Measurements from ENCODE around the gene SULT1C4. TPM values are rescaled to one million over a fixed set of nuclear protein-coding genes. Genes with fewer than 3 reads are reported as not detected.
"Not testable (repeated sequence)": the region's sequence is repeated elsewhere in the genome, so short reads cannot be mapped to it uniquely, and the experiment has no call there.

Gene SULT1C4
- total RNA-seq, 1 donor from 2014 or later = 12.5 TPM

DNA sequence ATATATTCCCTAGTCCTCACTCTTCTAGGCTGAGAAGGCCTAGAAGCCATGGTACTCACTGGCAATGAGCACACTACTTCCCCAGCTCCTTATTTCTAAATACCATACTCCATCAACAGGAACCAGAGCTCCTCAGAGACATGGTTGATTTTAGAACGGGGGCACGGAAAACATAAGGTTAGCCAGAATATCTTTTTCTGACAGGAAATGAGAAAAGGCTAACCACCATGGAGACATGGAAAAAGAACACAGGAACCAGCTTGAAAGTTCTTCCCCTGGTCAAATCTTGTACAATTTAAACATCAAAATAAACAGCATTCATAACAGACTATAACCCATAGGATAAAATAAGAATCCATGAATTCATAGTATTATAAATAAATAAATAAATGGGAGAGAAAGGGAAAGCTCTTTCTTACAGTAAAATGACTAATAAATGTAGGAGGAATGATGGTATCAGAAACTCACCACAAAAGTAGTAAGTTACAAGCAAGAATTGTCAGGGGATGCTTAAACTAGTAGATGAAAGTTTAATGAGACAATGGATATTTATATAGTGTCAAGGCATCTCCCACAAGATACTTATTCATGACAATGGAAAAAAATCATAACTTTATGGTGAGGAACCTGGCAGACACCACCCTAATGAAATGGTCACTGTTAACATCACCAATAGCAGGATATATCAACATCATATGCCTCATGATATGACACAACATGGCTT is 50.7 kb downstream of the SULT1C4 start:
- no peak overlapping the region for H3K27ac ChIP-seq (ENCODE audit: low read depth, low read length)
- H3K36me3 ChIP-seq (ENCODE audit: control insufficient read depth in 3 of 3, insufficient read depth in 3 of 3, low read length in 3 of 3) = no peaks in the 10 kb centered on the region
- no peaks in the 10 kb centered on the region for H3K9me3 ChIP-seq (ENCODE audit: control insufficient read depth in 3 of 3, low read length in 3 of 3)
- H3K4me3 ChIP-seq (ENCODE audit: low read length in 3 of 3) = no peak overlapping the region
- H3K27me3 ChIP-seq (ENCODE audit: control insufficient read depth in 3 of 3, insufficient read depth in 3 of 3, low read length in 3 of 3) = no peaks in the 10 kb centered on the region
- no peak overlapping the region for H3K9ac ChIP-seq (ENCODE audit: low read depth in 1 of 3, low read length in 3 of 3)
- no peaks in the 10 kb centered on the region for H3K4me1 ChIP-seq (ENCODE audit: control insufficient read depth in 3 of 3, insufficient read depth in 3 of 3, low read length in 3 of 3)

DNA sequence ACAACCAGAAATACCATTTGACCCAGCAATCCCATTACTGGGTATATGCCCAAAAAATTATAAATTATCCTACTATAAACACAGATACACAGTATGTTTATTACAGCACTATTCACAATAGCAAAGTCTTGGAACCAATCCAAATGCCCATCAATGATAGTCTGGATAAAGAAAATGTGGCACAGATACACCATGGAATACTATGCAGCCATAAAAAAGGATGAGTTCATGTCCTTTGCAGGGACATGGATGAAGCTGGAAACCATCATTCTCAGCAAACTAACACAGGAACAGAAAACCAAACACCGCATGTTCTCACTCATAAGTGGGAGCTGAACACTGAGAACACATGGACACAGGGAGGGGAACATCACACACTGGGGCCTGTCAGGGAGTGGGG is 57.8 kb downstream of the SULT1C4 start:
- not testable (repeated sequence) for H3K27ac ChIP-seq (ENCODE audit: low read depth, low read length); H3K9me3 ChIP-seq (ENCODE audit: control insufficient read depth in 3 of 3, low read length in 3 of 3); H3K36me3 ChIP-seq (ENCODE audit: control insufficient read depth in 3 of 3, insufficient read depth in 3 of 3, low read length in 3 of 3); H3K27me3 ChIP-seq (ENCODE audit: control insufficient read depth in 3 of 3, insufficient read depth in 3 of 3, low read length in 3 of 3); H3K4me3 ChIP-seq (ENCODE audit: low read length in 3 of 3); H3K9ac ChIP-seq (ENCODE audit: low read depth in 1 of 3, low read length in 3 of 3); H3K4me1 ChIP-seq (ENCODE audit: control insufficient read depth in 3 of 3, insufficient read depth in 3 of 3, low read length in 3 of 3)

DNA sequence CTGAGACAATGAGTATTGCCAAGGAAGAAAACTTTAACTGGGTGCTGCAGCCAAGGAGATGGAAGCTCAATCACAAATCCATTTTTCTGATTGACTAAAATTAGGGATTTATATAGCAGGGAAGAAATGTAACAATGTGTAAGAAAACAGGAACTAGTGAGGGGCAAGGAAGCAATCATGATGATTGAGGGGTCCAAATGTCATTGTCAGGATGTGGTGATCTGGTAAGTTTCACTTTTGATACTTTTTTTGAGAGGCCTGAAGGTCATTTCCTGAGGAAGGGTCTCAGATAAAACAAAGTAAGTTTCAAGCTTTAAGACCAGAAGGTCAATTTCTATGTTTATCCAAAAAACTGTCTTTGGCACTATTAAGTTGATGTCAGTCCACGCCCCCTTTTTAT is 59.2 kb downstream of the SULT1C4 start:
- H3K36me3 ChIP-seq (ENCODE audit: control insufficient read depth in 3 of 3, insufficient read depth in 3 of 3, low read length in 3 of 3) = no peaks in the 10 kb centered on the region
- H3K4me1 ChIP-seq (ENCODE audit: control insufficient read depth in 3 of 3, insufficient read depth in 3 of 3, low read length in 3 of 3) = no peaks in the 10 kb centered on the region
- no peak overlapping the region for H3K27ac ChIP-seq (ENCODE audit: low read depth, low read length)
- no peak overlapping the region for H3K4me3 ChIP-seq (ENCODE audit: low read length in 3 of 3)
- no peak overlapping the region for H3K9ac ChIP-seq (ENCODE audit: low read depth in 1 of 3, low read length in 3 of 3)
- no peaks in the 10 kb centered on the region for H3K27me3 ChIP-seq (ENCODE audit: control insufficient read depth in 3 of 3, insufficient read depth in 3 of 3, low read length in 3 of 3)
- H3K9me3 ChIP-seq (ENCODE audit: control insufficient read depth in 3 of 3, low read length in 3 of 3) = no peaks in the 10 kb centered on the region

Small RNA genes lying within 50 kb of the gene (small RNA-seq; reads per million reads assigned to genes)
- gene SMIM12P1 = not detected

Other genes starting within 250 kb of the SULT1C4 start
- not detected for gene SULT1C3, start 138.0 kb upstream of the SULT1C4 start, total RNA-seq
- 1.0 TPM for gene SULT1C2, start 89.1 kb upstream of the SULT1C4 start, total RNA-seq
- 19.8 TPM for gene GCC2, start 71.3 kb downstream of the SULT1C4 start, total RNA-seq
- 26.6 TPM for gene LIMS1, start 156.5 kb downstream of the SULT1C4 start, total RNA-seq